Retinal pigment epithelial cell (primary cell): ENCODE measurements around the gene FCMR.

Experiments
- DNase-seq: peaks from one replicate; pipeline ENCODE4 v3.0.0-alpha.2; 2010; ENCODE audit warnings: low read depth
- H3K4me3 ChIP-seq: 2 replicates; pipeline ENCODE4 v1.5.1; 2011; ENCODE audit warnings: mild to moderate bottlenecking, low read length, control low read depth, moderate library complexity
- CTCF ChIP-seq: conservative IDR thresholded peaks from 2 replicates; pipeline ENCODE4 v1.5.1; 2011; ENCODE audit warnings: low read depth, low read length, control low read depth, inconsistent platforms

The FCMR gene

GRCh38 chr1:206885341-206886060, 36.2 kb downstream of the FCMR start:
- DNase-seq, result no peak
- no peak for TF ChIP-seq CTCF
- no peak overlapping the region for H3K4me3 ChIP-seq

GRCh38 chr1:206883876-206884275, 37.9 kb downstream of the FCMR start:
- no peak for TF ChIP-seq CTCF
- no peak for DNase-seq
- no peak overlapping the region for H3K4me3 ChIP-seq

GRCh38 chr1:206883160-206883559, 38.6 kb downstream of the FCMR start:
- no peak for TF ChIP-seq CTCF
- no peak overlapping the region for H3K4me3 ChIP-seq
- no peak for DNase-seq

GRCh38 chr1:206882555-206882954, 39.2 kb downstream of the FCMR start:
- TF ChIP-seq CTCF, result peak; percentile 20
- no peak for DNase-seq

GRCh38 chr1:206880314-206880713, 41.4 kb downstream of the FCMR start:
- no peak overlapping the region for H3K4me3 ChIP-seq
- no peak for DNase-seq
- TF ChIP-seq CTCF, result no peak

More at GRCh38 chr1:206882555-206882954, 39.2 kb downstream of the FCMR start:
- H3K4me3 ChIP-seq, result no peak overlapping the region

GRCh38 chr1:206878456-206878855, 43.3 kb downstream of the FCMR start:
- DNase-seq, result no peak
- TF ChIP-seq CTCF, result peak; percentile 15
- H3K4me3 ChIP-seq, result no peak overlapping the region

- DNase-seq, result no peak
- H3K4me3 ChIP-seq, result no peak overlapping the region
- TF ChIP-seq CTCF, result no peak
Observed at GRCh38 chr1:206875752-206876377, 45.9 kb downstream of the FCMR start.
